Activated B cell treated with CpG ODN at 0.5 μM for 24 hours (primary cell): ENCODE measurements around the gene PTPRJ. TPM values are rescaled to one million over a fixed set of nuclear protein-coding genes. Genes with fewer than 3 reads are reported as not detected.

ENCODE experiments used
- ATAC-seq: fragments of 200-7000 bp; cut with Tn5 transposase; one replicate; pipeline ENCODE4 v1.10.0; 2021; ENCODE audit warnings: low read depth, mild to moderate bottlenecking, moderate library complexity
- CTCF ChIA-PET: fragments of 350-600 bp; sonication (Branson Sonifier 250); formaldehyde crosslinking; loops from one replicate; lab custom pipeline; 2021; ENCODE audit warnings: antibody characterized with exemption; lab: Charles Lee
- POLR2A ChIA-PET: fragments of 350-600 bp; sonication (Branson Sonifier 250); formaldehyde crosslinking; loops from one replicate; lab custom pipeline; 2021; ENCODE audit warnings: antibody characterized with exemption; lab: Charles Lee
- DNase-seq: peaks from one replicate; pipeline ENCODE4 v3.0.0; 2022
- H3K27ac Mint-ChIP-seq: one replicate; pipeline ENCODE4 v1.8.0; 2020; ENCODE audit warnings: mixed read lengths
- H3K27me3 Mint-ChIP-seq: one replicate; pipeline ENCODE4 v1.8.0; 2021; ENCODE audit warnings: mixed read lengths
- H3K36me3 Mint-ChIP-seq: one replicate; pipeline ENCODE4 v1.8.0; 2021; ENCODE audit warnings: low read depth, mixed read lengths
- H3K4me1 Mint-ChIP-seq: one replicate; pipeline ENCODE4 v1.8.0; 2021; ENCODE audit warnings: mixed read lengths
- H3K4me3 Mint-ChIP-seq: one replicate; pipeline ENCODE4 v1.8.0; 2020; ENCODE audit warnings: mild to moderate bottlenecking, mixed read lengths
- H3K9me3 Mint-ChIP-seq: one replicate; pipeline ENCODE4 v1.8.0; 2020; ENCODE audit warnings: mixed read lengths
- intact Hi-C: fragments of 100-400 bp; cut with micrococcal nuclease; formaldehyde crosslinking; loops from one replicate; pipeline ENCODE4 v1.15.1; 2024
- total RNA-seq: library from RNA; stranded (reverse); gene quantifications from 2 replicates; pipeline ENCODE4 v1.2.3, GENCODE V29; 2022
- TF ChIP-seq, protein P1 (sequence below): fragments of 200-600 bp; IDR thresholded peaks from one replicate; pipeline ENCODE4 v1.8.0; 2022; ENCODE audit warnings: antibody characterized with exemption, mild to moderate bottlenecking

Gene PTPRJ
- total RNA-seq, 1 donor from 2014 or later: 19.2 TPM

- Mint-ChIP-seq H3K36me3 (no peaks in the 10 kb centered on the region), H3K27ac (no peak overlapping the region), H3K27me3 (no peaks in the 10 kb centered on the region), H3K4me3 (no peak overlapping the region), H3K4me1 (peaks cover 18% of the 10 kb centered on the region), H3K9me3 (no peaks in the 10 kb centered on the region)
- POLR2A ChIA-PET: interaction anchor here (0.7 kb wide), 1 partner anchor 9 kb away, joined by 6 read pairs; no protein-coding TSS in a partner anchor
- TF ChIP-seq, protein P1, sequence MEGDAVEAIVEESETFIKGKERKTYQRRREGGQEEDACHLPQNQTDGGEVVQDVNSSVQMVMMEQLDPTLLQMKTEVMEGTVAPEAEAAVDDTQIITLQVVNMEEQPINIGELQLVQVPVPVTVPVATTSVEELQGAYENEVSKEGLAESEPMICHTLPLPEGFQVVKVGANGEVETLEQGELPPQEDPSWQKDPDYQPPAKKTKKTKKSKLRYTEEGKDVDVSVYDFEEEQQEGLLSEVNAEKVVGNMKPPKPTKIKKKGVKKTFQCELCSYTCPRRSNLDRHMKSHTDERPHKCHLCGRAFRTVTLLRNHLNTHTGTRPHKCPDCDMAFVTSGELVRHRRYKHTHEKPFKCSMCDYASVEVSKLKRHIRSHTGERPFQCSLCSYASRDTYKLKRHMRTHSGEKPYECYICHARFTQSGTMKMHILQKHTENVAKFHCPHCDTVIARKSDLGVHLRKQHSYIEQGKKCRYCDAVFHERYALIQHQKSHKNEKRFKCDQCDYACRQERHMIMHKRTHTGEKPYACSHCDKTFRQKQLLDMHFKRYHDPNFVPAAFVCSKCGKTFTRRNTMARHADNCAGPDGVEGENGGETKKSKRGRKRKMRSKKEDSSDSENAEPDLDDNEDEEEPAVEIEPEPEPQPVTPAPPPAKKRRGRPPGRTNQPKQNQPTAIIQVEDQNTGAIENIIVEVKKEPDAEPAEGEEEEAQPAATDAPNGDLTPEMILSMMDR: no peak
- DNase-seq (no peak), ATAC-seq (no peak)
- CTCF ChIA-PET: no interaction called here
- intact Hi-C loops: no loop called here
These were observed 39.3 kb upstream of the PTPRJ start for GRCh38 chr11:47940904-47941649.

- H3K36me3 Mint-ChIP-seq: no peaks in the 10 kb centered on the region
- no peaks in the 10 kb centered on the region for H3K9me3 Mint-ChIP-seq
- DNase-seq (no peak), ATAC-seq (no peak)
- POLR2A ChIA-PET: interaction anchor here (0.7 kb wide), 1 partner anchor 8 kb away, joined by 6 read pairs; no protein-coding TSS in a partner anchor
- intact Hi-C loops: no loop called here
- CTCF ChIA-PET: no interaction called here
- TF ChIP-seq, protein P1: no peak
- H3K27me3 Mint-ChIP-seq: no peaks in the 10 kb centered on the region
- H3K27ac Mint-ChIP-seq: no peak overlapping the region
- H3K4me3 Mint-ChIP-seq: no peak overlapping the region
- peaks cover 23% of the 10 kb centered on the region for H3K4me1 Mint-ChIP-seq
These were observed 38.3 kb upstream of the PTPRJ start for GRCh38 chr11:47941907-47942558.

DNA sequence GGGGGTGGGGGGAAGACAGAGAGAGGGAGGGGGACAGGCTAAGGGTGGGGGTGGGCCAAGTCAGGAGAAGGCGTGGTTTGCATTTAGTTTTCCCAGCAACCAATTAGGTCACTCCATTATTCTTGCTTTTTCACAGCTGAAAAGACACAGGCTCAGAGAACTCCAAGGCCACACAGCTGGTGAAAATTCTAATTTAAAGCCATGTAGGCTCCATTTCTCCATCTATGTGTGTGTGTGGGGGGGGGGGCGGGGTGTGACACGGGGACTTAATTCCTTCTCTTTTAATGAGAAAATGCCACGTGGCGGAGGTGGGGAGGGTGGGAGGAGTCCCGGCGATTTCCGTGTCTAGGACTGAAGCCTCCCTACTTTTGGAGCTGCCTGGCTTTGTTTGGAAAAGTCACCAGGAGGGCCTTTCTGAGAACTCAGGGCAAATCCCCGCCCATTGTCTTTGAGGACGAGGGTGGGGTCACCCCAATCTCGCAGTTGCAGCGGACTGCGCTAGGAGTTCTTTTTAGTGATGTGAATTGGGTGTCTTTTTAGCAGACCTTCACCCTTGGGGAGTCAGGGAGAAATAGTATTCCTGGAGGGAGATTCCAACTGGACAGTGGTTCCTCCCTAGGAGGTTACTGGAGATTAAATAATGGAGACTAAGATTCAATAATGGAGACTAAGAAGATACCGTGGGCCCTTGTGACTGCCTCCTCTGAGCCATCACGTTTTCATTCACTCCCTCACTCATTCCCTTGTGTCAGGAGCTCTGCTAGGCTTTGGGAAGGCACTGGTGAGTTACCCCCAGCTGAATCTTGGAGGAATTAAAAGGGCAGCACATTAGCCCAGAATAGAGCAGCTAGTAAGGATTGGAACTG lies 36.4 kb upstream of the PTPRJ start:
- peaks cover 37% of the 10 kb centered on the region for H3K4me1 Mint-ChIP-seq
- H3K36me3 Mint-ChIP-seq: no peaks in the 10 kb centered on the region
- TF ChIP-seq, protein P1: no peak
- H3K27me3 Mint-ChIP-seq: no peaks in the 10 kb centered on the region
- H3K27ac Mint-ChIP-seq: no peak overlapping the region
- ATAC-seq (no peak), DNase-seq (no peak)
- intact Hi-C loops: no loop called here
- ChIA-PET POLR2A (interaction anchor here (0.6 kb wide), 1 partner anchor 9 kb away, joined by 5 read pairs; no protein-coding TSS in a partner anchor), CTCF (no interaction called here)
- H3K9me3 Mint-ChIP-seq: no peaks in the 10 kb centered on the region
- H3K4me3 Mint-ChIP-seq: no peak overlapping the region

GRCh38 chr11:47944632-47945031 lies 35.7 kb upstream of the PTPRJ start:
- DNase-seq: no peak
- ChIA-PET CTCF (interaction anchor here (1.4 kb wide), 2 partner anchors 10 to 90 kb away, joined by 3 read pairs; no protein-coding TSS in a partner anchor), POLR2A (no interaction called here)
- no peak for ATAC-seq
- TF ChIP-seq, protein P1: no peak
- Mint-ChIP-seq H3K27ac (no peak overlapping the region), H3K4me3 (no peak overlapping the region), H3K4me1 (peaks cover 41% of the 10 kb centered on the region), H3K27me3 (no peaks in the 10 kb centered on the region), H3K36me3 (no peaks in the 10 kb centered on the region), H3K9me3 (no peaks in the 10 kb centered on the region)
- intact Hi-C loops: no loop called here
